ENCODE measurements around the gene BCO2. TPM values are rescaled to one million over a fixed set of nuclear protein-coding genes. Genes with fewer than 3 reads are reported as not detected.

BCO2 gene
- total RNA-seq, 1 experiment from 2014 or later: 0.31 TPM

GRCh38 chr11:112213753-112214152, 38.4 kb downstream of the BCO2 start:
- Histone ChIP-seq H4K91ac (ENCODE audit: insufficient read length, low read depth, low read length) (no peak overlapping the region), H3K18ac (ENCODE audit: insufficient read length, low read depth, low read length) (no peak overlapping the region), H2BK120ac (ENCODE audit: low read depth, low read length, poor library complexity, severe bottlenecking) (no peak overlapping the region), H4K20me1 (ENCODE audit: control insufficient read depth, insufficient read depth, insufficient read length) (no peaks in the 10 kb centered on the region), H3K23ac (ENCODE audit: insufficient read length, low read depth, low read length) (no peak overlapping the region), H3K56ac (ENCODE audit: insufficient read length, low read depth, low read length) (no peak overlapping the region), H4K8ac (replicated peaks; ENCODE audit: insufficient read length, low read depth, low read length) (no peak overlapping the region), H3K23me2 (ENCODE audit: insufficient read length, low read depth, low read length, poor library complexity, severe bottlenecking) (no peaks in the 10 kb centered on the region), H3K9me3 (ENCODE audit: control insufficient read depth, low read depth, low read length) (no peaks in the 10 kb centered on the region), H3K14ac (ENCODE audit: insufficient read depth, low read length) (no peak overlapping the region), H2AK5ac (ENCODE audit: insufficient read length, low read length) (no peak overlapping the region), H2BK15ac (ENCODE audit: low read depth, low read length) (no peak overlapping the region), H3K4me1 (ENCODE audit: insufficient read depth, low read length) (no peaks in the 10 kb centered on the region), H4K5ac (ENCODE audit: insufficient read length, low read depth, low read length) (no peak overlapping the region), H3K79me2 (ENCODE audit: insufficient read depth, low read length) (no peaks in the 10 kb centered on the region), H3T11ph (ENCODE audit: low read length) (no peak overlapping the region), H2BK12ac (ENCODE audit: insufficient read length, low read depth, low read length) (no peak overlapping the region), H3K9ac (ENCODE audit: extremely low read depth, insufficient read length, low read length) (no peak overlapping the region), H3K79me1 (ENCODE audit: insufficient read depth, low read depth, low read length, poor library complexity, severe bottlenecking) (no peaks in the 10 kb centered on the region), H2BK20ac (ENCODE audit: low read depth, low read length, poor library complexity, severe bottlenecking) (no peak overlapping the region), H3K4me2 (ENCODE audit: insufficient read depth, insufficient read length, low read length) (no peak overlapping the region), H2AFZ (ENCODE audit: low read length) (no peak overlapping the region), H3K27ac (ENCODE audit: insufficient read length, low read depth, low read length) (no peak overlapping the region), H3K4ac (ENCODE audit: low read depth, low read length) (no peak overlapping the region), H2BK5ac (ENCODE audit: insufficient read length, low read length) (no peak overlapping the region), H3K27me3 (ENCODE audit: insufficient read depth, low read length) (no peaks in the 10 kb centered on the region)
- WGBS (ENCODE audit: extremely low coverage, insufficient read length, low lambda C conversion rate): no CpG with 5 or more reads among the region's 4 CpGs
- H3K36me3 Mint-ChIP-seq (ENCODE audit: insufficient read depth in 1 of 3, low read depth in 3 of 3): no peaks in the 10 kb centered on the region
- H3K4me1 Mint-ChIP-seq: no peaks in the 10 kb centered on the region
- peaks cover 11% of the 10 kb centered on the region for H3K27me3 Mint-ChIP-seq (ENCODE audit: low read depth)
- no peak overlapping the region for H3K27ac Mint-ChIP-seq
- H3K9me3 Mint-ChIP-seq: no peaks in the 10 kb centered on the region
- no peak for DNase-seq
- no peak overlapping the region for H3K4me3 Mint-ChIP-seq
- TF ChIP-seq, protein P1, sequence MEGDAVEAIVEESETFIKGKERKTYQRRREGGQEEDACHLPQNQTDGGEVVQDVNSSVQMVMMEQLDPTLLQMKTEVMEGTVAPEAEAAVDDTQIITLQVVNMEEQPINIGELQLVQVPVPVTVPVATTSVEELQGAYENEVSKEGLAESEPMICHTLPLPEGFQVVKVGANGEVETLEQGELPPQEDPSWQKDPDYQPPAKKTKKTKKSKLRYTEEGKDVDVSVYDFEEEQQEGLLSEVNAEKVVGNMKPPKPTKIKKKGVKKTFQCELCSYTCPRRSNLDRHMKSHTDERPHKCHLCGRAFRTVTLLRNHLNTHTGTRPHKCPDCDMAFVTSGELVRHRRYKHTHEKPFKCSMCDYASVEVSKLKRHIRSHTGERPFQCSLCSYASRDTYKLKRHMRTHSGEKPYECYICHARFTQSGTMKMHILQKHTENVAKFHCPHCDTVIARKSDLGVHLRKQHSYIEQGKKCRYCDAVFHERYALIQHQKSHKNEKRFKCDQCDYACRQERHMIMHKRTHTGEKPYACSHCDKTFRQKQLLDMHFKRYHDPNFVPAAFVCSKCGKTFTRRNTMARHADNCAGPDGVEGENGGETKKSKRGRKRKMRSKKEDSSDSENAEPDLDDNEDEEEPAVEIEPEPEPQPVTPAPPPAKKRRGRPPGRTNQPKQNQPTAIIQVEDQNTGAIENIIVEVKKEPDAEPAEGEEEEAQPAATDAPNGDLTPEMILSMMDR (conservative IDR thresholded peaks at IDR 0.05): no peak
